BLaER1 (cell line): ENCODE measurements around the gene IAPP.
"Not testable (repeated sequence)": the region's sequence is repeated elsewhere in the genome, so short reads cannot be mapped to it uniquely, and the experiment has no call there.

ENCODE experiments used
- H3K27ac ChIP-seq: shearing (Covaris generic); formaldehyde crosslinking; 2 replicates; pipeline ENCODE4 v1.8.1; 2022
- H3K27me3 ChIP-seq: shearing (Covaris generic); formaldehyde crosslinking; 2 replicates; pipeline ENCODE4 v1.8.1; 2022
- H3K36me3 ChIP-seq: shearing (Covaris generic); formaldehyde crosslinking; 2 replicates; pipeline ENCODE4 v1.8.1; 2022
- H3K4me1 ChIP-seq: shearing (Covaris generic); formaldehyde crosslinking; 2 replicates; pipeline ENCODE4 v1.8.1; 2022
- H3K4me2 ChIP-seq: shearing (Covaris generic); formaldehyde crosslinking; 2 replicates; pipeline ENCODE4 v1.8.1; 2022
- H3K4me3 ChIP-seq: shearing (Covaris generic); formaldehyde crosslinking; 2 replicates; pipeline ENCODE4 v1.8.1; 2022
- H3K9ac ChIP-seq: shearing (Covaris generic); formaldehyde crosslinking; 2 replicates; pipeline ENCODE4 v1.8.1; 2022
- H3K9me3 ChIP-seq: shearing (Covaris generic); formaldehyde crosslinking; 2 replicates; pipeline ENCODE4 v1.8.1; 2022
- H4K20me1 ChIP-seq: shearing (Covaris generic); formaldehyde crosslinking; 2 replicates; pipeline ENCODE4 v1.8.1; 2022
- Cebpa-rat ChIP-seq: shearing (Covaris generic); IDR thresholded peaks from 2 replicates; pipeline ENCODE4 v1.8.1; 2022

Gene IAPP

GRCh38 chr12:21340403-21340802, 32.3 kb upstream of the IAPP start:
- Histone ChIP-seq H4K20me1 (no peaks in the 10 kb centered on the region), H3K9me3 (no peaks in the 10 kb centered on the region), H3K27me3 (no peaks in the 10 kb centered on the region), H3K36me3 (no peaks in the 10 kb centered on the region), H3K4me2 (no peak overlapping the region), H3K4me3 (no peak overlapping the region), H3K4me1 (no peaks in the 10 kb centered on the region), H3K27ac (no peak overlapping the region), H3K9ac (no peak overlapping the region)
- TF ChIP-seq Cebpa-rat: no peak

GRCh38 chr12:21341769-21342168, 30.9 kb upstream of the IAPP start:
- H3K9ac ChIP-seq: no peak overlapping the region
- H3K27me3 ChIP-seq: no peaks in the 10 kb centered on the region
- no peak for TF ChIP-seq Cebpa-rat
- H4K20me1 ChIP-seq: no peaks in the 10 kb centered on the region
- H3K36me3 ChIP-seq: no peaks in the 10 kb centered on the region
- H3K4me3 ChIP-seq: no peak overlapping the region
- H3K4me1 ChIP-seq: no peaks in the 10 kb centered on the region
- H3K4me2 ChIP-seq: no peak overlapping the region
- no peak overlapping the region for H3K27ac ChIP-seq
- no peaks in the 10 kb centered on the region for H3K9me3 ChIP-seq

- H3K27ac ChIP-seq: no peak overlapping the region
- no peak for TF ChIP-seq Cebpa-rat
- no peaks in the 10 kb centered on the region for H3K27me3 ChIP-seq
- no peaks in the 10 kb centered on the region for H3K9me3 ChIP-seq
- H4K20me1 ChIP-seq: no peaks in the 10 kb centered on the region
- no peaks in the 10 kb centered on the region for H3K36me3 ChIP-seq
- no peak overlapping the region for H3K4me3 ChIP-seq
- H3K9ac ChIP-seq: no peak overlapping the region
- no peak overlapping the region for H3K4me2 ChIP-seq
- H3K4me1 ChIP-seq: no peaks in the 10 kb centered on the region
Observed at GRCh38 chr12:21343636-21344035, 29.1 kb upstream of the IAPP start.

- H4K20me1 ChIP-seq: no peaks in the 10 kb centered on the region
- H3K27me3 ChIP-seq: no peaks in the 10 kb centered on the region
- no peak overlapping the region for H3K4me3 ChIP-seq
- no peak overlapping the region for H3K9ac ChIP-seq
- H3K27ac ChIP-seq: no peak overlapping the region
- H3K9me3 ChIP-seq: no peaks in the 10 kb centered on the region
- TF ChIP-seq Cebpa-rat: no peak
- H3K4me1 ChIP-seq: no peaks in the 10 kb centered on the region
- H3K4me2 ChIP-seq: no peak overlapping the region
- no peaks in the 10 kb centered on the region for H3K36me3 ChIP-seq
Observed at GRCh38 chr12:21346542-21347205, 26.0 kb upstream of the IAPP start.

- Histone ChIP-seq H3K4me3 (no peak overlapping the region), H3K9me3 (no peaks in the 10 kb centered on the region), H3K27me3 (no peaks in the 10 kb centered on the region), H3K9ac (no peak overlapping the region), H3K4me1 (no peaks in the 10 kb centered on the region), H3K4me2 (no peak overlapping the region), H3K27ac (no peak overlapping the region), H4K20me1 (no peaks in the 10 kb centered on the region), H3K36me3 (no peaks in the 10 kb centered on the region)
- no peak for TF ChIP-seq Cebpa-rat
Observed at GRCh38 chr12:21350975-21351374, 21.7 kb upstream of the IAPP start.

GRCh38 chr12:21353487-21353886, 19.2 kb upstream of the IAPP start:
- Histone ChIP-seq H3K9ac (no peak overlapping the region), H3K9me3 (no peaks in the 10 kb centered on the region), H3K4me1 (no peaks in the 10 kb centered on the region), H3K27me3 (no peaks in the 10 kb centered on the region), H3K27ac (no peak overlapping the region), H3K4me3 (no peak overlapping the region), H4K20me1 (no peaks in the 10 kb centered on the region), H3K4me2 (no peak overlapping the region), H3K36me3 (no peaks in the 10 kb centered on the region)
- TF ChIP-seq Cebpa-rat: no peak

- Histone ChIP-seq H3K36me3 (no peaks in the 10 kb centered on the region), H4K20me1 (no peaks in the 10 kb centered on the region), H3K4me1 (no peaks in the 10 kb centered on the region), H3K9ac (no peak overlapping the region), H3K27me3 (no peaks in the 10 kb centered on the region), H3K27ac (no peak overlapping the region), H3K9me3 (no peaks in the 10 kb centered on the region), H3K4me3 (no peak overlapping the region), H3K4me2 (no peak overlapping the region)
- TF ChIP-seq Cebpa-rat: no peak
Observed at GRCh38 chr12:21353948-21354347, 18.8 kb upstream of the IAPP start.

- Histone ChIP-seq H3K9ac (no peak overlapping the region), H3K36me3 (no peaks in the 10 kb centered on the region), H4K20me1 (no peaks in the 10 kb centered on the region), H3K4me3 (no peak overlapping the region), H3K9me3 (no peaks in the 10 kb centered on the region), H3K27me3 (no peaks in the 10 kb centered on the region), H3K27ac (no peak overlapping the region), H3K4me1 (no peaks in the 10 kb centered on the region), H3K4me2 (no peak overlapping the region)
- no peak for TF ChIP-seq Cebpa-rat
Observed at GRCh38 chr12:21354641-21355040, 18.1 kb upstream of the IAPP start.

GRCh38 chr12:21360632-21361031, 12.1 kb upstream of the IAPP start:
- H3K4me1 ChIP-seq, H3K36me3 ChIP-seq, H3K27ac ChIP-seq, H3K9ac ChIP-seq, H4K20me1 ChIP-seq, H3K27me3 ChIP-seq, H3K9me3 ChIP-seq, H3K4me3 ChIP-seq, H3K4me2 ChIP-seq: not testable (repeated sequence)

GRCh38 chr12:21369141-21369980, 3.3 kb upstream of the IAPP start:
- H3K27ac ChIP-seq: no peak overlapping the region
- no peak for TF ChIP-seq Cebpa-rat

More at GRCh38 chr12:21369141-21369980, 3.3 kb upstream of the IAPP start:
- H3K4me1 ChIP-seq: no peaks in the 10 kb centered on the region
- H4K20me1 ChIP-seq: no peaks in the 10 kb centered on the region
- no peaks in the 10 kb centered on the region for H3K36me3 ChIP-seq
- H3K9me3 ChIP-seq: no peaks in the 10 kb centered on the region
- H3K4me2 ChIP-seq: no peak overlapping the region
- no peak overlapping the region for H3K4me3 ChIP-seq
- H3K9ac ChIP-seq: no peak overlapping the region
- no peaks in the 10 kb centered on the region for H3K27me3 ChIP-seq
